VCaP (cell line): Measurements from ENCODE around the gene RAB22A.

Source experiments
- H3K27ac ChIP-seq: fragments of 450-650 bp; 2 replicates; pipeline ENCODE4 v1.5.1; 2017
- CTCF ChIP-seq: fragments of 450-650 bp; conservative IDR thresholded peaks from 2 replicates; pipeline ENCODE4 v1.5.1; 2017; ENCODE audit warnings: mild to moderate bottlenecking, moderate library complexity

RAB22A gene

DNA sequence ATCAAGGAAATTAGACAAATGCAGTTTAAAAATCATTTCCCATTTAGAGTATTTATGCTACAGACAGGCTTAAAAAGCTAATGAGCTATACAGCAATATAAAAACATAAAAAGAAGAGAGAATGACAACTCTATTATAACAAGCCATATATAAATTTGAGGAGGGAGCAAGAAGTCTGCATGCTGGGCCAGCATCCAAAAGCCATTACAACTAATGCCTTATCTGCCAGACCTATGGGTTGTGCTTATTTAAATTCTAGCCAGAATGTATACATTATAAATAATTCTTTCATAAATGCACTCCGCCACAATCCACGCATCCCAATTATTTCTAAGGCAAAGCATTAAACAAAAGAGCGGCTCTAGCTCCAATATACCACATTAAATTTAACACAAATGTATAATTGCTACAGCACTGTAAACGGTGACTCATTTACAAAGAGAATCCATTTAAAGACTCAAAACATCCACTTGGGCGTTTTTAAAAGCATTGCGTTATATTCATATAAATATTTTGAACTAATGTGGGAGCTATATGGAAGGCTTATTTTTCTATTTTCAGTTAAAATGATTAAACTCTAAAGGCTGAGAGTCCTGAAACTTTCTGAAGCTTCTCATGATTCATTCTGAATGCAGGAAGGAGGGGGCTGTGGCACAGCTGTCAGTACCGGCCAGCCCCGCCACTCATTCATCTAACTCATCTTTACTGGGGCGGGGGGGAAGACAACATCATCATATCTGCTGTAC, 37.7 kb upstream of the RAB22A start:
- no peak for TF ChIP-seq CTCF
- no peak overlapping the region for H3K27ac ChIP-seq

DNA sequence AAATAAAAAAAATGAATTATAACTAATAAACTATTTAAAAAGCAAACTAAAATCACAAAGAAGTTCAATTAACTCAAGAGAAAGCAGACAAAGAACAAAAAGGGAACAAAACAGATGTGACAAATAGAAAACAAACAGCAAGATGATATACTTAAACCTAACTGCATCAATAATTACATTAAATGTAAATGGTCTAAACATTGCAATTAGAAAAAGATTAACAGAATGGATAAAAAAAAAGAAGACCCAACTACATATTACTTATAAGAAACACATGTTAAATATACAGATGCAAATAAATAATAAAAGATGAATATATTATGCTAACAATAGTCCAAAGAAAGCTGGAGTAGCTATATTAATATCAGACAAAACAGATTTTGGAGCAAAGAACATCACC, 35.1 kb upstream of the RAB22A start:
- H3K27ac ChIP-seq = no peak overlapping the region
- TF ChIP-seq CTCF = no peak

- no peak for TF ChIP-seq CTCF
These were observed 32.4 kb upstream of the RAB22A start for GRCh38 chr20:58277107-58277506.

DNA sequence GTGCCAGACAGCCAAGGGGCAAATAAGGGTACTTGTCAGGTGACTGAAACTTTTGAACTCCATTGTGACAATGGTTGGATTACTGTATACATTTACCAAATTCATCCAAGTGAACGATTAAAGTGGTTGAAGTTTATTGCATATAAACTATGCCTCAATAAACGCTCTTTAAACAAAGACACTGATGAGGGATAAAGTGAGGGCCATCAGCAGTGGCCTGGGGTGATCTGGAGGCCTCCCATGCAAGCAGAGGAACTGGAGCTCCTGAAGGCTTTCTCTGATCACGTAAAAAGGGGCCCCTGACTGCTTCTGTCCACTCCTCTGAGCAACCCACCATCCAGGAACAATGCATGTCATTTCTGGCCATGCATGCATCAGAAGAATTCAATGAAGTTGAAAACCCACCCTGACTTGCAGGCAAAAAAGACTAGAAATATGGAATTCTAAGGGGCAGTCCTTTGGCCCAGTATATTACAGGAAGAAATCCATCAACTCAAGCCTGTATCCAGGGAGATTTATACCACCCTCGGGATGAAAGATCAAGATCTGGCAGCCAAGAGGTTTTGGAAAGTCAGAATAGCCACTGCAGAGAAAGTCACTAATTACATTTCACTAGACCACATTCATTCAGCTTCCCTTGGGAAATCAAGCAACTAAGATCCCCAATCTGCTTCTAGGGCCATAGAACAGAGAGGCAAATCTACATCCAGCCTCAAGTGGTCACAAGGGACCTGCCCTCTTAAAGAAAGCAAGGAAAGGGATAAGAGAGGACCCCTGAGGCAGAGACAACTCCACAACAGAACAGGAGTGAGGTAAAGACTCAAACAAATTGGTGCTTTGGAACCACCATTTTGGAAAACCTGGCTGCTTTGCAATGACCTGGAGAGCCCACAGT, 31.7 kb upstream of the RAB22A start:
- H3K27ac ChIP-seq = no peak overlapping the region
- TF ChIP-seq CTCF = no peak

More at GRCh38 chr20:58277107-58277506, 32.4 kb upstream of the RAB22A start:
- H3K27ac ChIP-seq = no peak overlapping the region

DNA sequence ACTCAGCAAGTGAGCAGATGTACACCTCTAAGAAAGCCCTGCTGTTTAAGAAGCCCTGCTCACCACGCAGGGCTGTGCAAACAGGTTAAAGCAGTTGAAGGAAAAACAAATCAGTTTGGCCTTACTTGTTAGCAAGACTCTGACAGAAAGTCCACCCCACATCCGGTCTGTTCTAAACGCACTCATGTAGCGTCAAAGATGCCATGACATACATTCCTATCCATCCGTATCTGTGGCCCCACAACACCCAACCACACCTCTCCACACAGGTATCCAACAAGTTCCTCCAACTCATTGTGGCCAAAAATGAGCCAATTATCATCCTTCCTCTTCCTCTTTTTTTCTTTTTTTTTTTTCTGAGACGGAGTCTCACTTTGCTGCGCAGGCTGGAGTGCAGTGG, 22.8 kb upstream of the RAB22A start:
- TF ChIP-seq CTCF = no peak
- no peak overlapping the region for H3K27ac ChIP-seq

GRCh38 chr20:58287638-58288037, 21.9 kb upstream of the RAB22A start:
- no peak for TF ChIP-seq CTCF
- no peak overlapping the region for H3K27ac ChIP-seq

GRCh38 chr20:58289143-58289542, 20.4 kb upstream of the RAB22A start:
- H3K27ac ChIP-seq = no peak overlapping the region
- no peak for TF ChIP-seq CTCF
